ENCODE data around the gene PGM1.

PGM1 gene

GRCh38 chr1:63638471-63638870 is 45.3 kb downstream of the PGM1 start:
- DNase-seq (ENCODE audit: extremely low spot score): no peak
- TF ChIP-seq CTCF (IDR thresholded peaks at IDR 0.05; ENCODE audit: control extremely low read depth, extremely low read depth, low read depth, missing control alignments): no peak
- CTCF ChIA-PET: interaction anchor here (0.7 to 1.8 kb wide), 5 partner anchors 13 to 81 kb away, joined by 3 to 8 read pairs (median 3); no protein-coding TSS in a partner anchor
- POLR2A ChIA-PET: no interaction called here

GRCh38 chr1:63638875-63639274 is 45.7 kb downstream of the PGM1 start:
- POLR2A ChIA-PET: no interaction called here
- no peak for DNase-seq (ENCODE audit: extremely low spot score)
- CTCF ChIA-PET: interaction anchor here (0.7 to 1.8 kb wide), 5 partner anchors 12 to 81 kb away, joined by 3 to 8 read pairs (median 3); no protein-coding TSS in a partner anchor
- no peak for TF ChIP-seq CTCF (IDR thresholded peaks at IDR 0.05; ENCODE audit: control extremely low read depth, extremely low read depth, low read depth, missing control alignments)

GRCh38 chr1:63640633-63641567 is 47.7 kb downstream of the PGM1 start:
- CTCF ChIA-PET: no interaction called here
- TF ChIP-seq CTCF (IDR thresholded peaks at IDR 0.05; ENCODE audit: control extremely low read depth, extremely low read depth, low read depth, missing control alignments): no peak

GRCh38 chr1:63641615-63642014 is 48.4 kb downstream of the PGM1 start:
- ChIA-PET POLR2A (no interaction called here), CTCF (no interaction called here)
- no peak for DNase-seq (ENCODE audit: extremely low spot score)
- TF ChIP-seq CTCF (IDR thresholded peaks at IDR 0.05; ENCODE audit: control extremely low read depth, extremely low read depth, low read depth, missing control alignments): no peak

More at GRCh38 chr1:63640633-63641567, 47.7 kb downstream of the PGM1 start:
- no peak for DNase-seq (ENCODE audit: extremely low spot score)
- POLR2A ChIA-PET: no interaction called here

- no peak for DNase-seq (ENCODE audit: extremely low spot score)
- ChIA-PET POLR2A (no interaction called here), CTCF (interaction anchor here (1.5 kb wide), 1 partner anchor 11 kb away, joined by 3 read pairs; no protein-coding TSS in a partner anchor)
- no peak for TF ChIP-seq CTCF (IDR thresholded peaks at IDR 0.05; ENCODE audit: control extremely low read depth, extremely low read depth, low read depth, missing control alignments)
Measured at GRCh38 chr1:63642901-63643300, 49.7 kb downstream of the PGM1 start.

- DNase-seq (ENCODE audit: extremely low spot score): no peak
- ChIA-PET POLR2A (no interaction called here), CTCF (interaction anchor here (1.0 to 1.5 kb wide), 2 partner anchors 12 to 48 kb away, joined by 3 read pairs; no protein-coding TSS in a partner anchor)
- TF ChIP-seq CTCF (IDR thresholded peaks at IDR 0.05; ENCODE audit: control extremely low read depth, extremely low read depth, low read depth, missing control alignments): no peak
Measured at GRCh38 chr1:63643517-63643916, 50.3 kb downstream of the PGM1 start.

Data from GM10248 (cell line).